Measurements from ENCODE around the gene ABHD11. TPM values are rescaled to one million over a fixed set of nuclear protein-coding genes. Genes with fewer than 3 reads are reported as not detected.

ABHD11 gene
- total and polyA plus RNA-seq, 10 donors, result 11.4 to 26.0 (median 17.8) TPM

DNA sequence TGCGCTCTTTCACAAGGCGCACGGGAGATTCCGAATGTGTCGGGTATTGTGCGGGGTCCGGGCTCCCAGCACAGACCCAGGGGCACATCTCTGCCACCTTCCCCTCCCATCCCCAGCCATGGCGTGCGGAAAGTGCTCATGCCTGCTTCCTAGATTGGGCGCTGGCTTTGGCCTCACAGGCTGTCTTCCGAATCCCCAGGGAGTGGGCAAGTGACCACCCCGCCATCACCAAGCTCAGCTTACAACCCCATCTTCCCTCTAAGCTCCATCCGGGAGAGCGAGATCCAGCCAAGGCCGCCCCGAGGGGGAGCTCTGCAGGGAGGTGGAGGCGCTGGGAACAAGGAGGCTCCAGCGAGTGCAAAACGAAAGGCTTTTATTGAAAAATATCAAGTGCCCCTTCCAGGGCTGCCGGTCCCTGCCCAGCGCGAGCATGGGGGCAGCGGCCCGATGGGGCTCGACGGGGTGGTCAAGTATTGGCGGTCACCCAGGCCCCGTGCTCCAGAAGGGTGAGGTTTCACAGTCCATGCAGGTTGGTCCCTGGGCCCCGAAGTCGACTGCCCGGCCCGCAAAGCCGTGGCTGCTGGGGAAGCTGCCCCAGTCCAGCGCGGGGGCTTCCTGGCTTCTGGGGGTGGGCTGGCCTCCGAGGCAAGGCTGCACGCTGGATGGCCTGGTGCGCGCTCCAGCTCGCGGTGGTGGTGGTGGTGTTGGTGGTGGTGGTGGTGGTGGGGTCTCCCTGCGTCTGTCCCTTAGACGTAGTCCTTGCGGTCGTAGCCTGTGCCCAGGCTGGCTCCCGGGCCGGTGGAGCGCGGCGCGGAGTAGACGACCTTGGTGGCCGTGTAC is 30.3 kb upstream of the ABHD11 start:
- Histone ChIP-seq H3K4me1 (peaks cover 0 to 25% (median 18%) of the 10 kb centered on the region in 6 donors), H3K4me3 (peak overlapping the region in 1 of 8 donors; percentile 33), H3K9me3 (no peaks in the 10 kb centered on the region), H3K27me3 (replicated peaks in 1 of 7) (peaks cover 3 to 65% (median 33%) of the 10 kb centered on the region in 7 donors), H3K36me3 (no peaks in the 10 kb centered on the region), H3K27ac (no peak overlapping the region)
- intact Hi-C loops (cut with DNase I; ENCODE audit: low total_unique reads), result no loop called here
- TF ChIP-seq POLR2AphosphoS5 (IDR thresholded peaks at IDR 0.05), result no peak
- TF ChIP-seq POLR2A (IDR thresholded peaks at IDR 0.05), result no peak
- DNase-seq, result no peak
- WGBS, 5 donors, result 23 to 45% (median 31%) methylated on average over 29 to 53 of the region's 53 CpGs

DNA sequence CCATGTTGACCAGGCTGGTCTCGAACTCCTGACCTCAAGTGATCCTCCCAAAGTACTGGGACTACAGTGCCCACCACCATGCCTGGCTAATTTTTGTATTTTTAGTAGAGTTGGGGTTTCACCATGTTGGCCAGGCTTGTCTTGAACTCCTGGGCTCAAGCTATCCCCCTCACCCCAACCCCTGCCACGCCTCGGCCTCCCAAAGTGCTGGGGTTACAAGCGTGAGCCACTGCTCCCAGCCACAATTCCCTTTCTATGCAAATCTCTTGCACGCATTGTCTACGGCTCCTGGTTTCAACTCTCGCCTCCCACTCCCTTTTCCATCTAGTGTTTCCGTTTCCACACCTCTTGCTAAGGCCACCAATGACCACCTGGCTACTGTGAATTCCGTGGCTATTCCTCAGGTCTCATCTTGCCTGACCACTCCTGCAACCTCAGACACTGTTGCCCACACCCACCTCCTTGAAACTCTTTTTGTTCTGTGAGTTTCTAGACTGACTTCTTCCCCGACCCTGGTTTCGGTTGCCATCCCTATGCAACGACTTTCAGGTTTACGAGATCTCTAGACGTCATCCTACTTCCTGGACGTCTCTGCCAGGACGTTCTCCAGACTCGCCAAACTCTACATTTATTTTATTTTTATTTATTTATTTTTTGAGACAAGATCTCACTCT is 28.1 kb upstream of the ABHD11 start:
- no peaks in the 10 kb centered on the region for H3K9me3 ChIP-seq
- peaks cover 0 to 25% (median 18%) of the 10 kb centered on the region in 6 donors for H3K4me1 ChIP-seq
- WGBS, 5 donors, result 73 to 83% (median 80%) methylated on average over 17 of the region's 17 CpGs
- no peaks in the 10 kb centered on the region for H3K36me3 ChIP-seq
- intact Hi-C loops (cut with DNase I; ENCODE audit: low total_unique reads), result no loop called here
- H3K4me3 ChIP-seq, result no peak overlapping the region
- TF ChIP-seq POLR2AphosphoS5 (IDR thresholded peaks at IDR 0.05) (no peak), POLR2A (IDR thresholded peaks at IDR 0.05) (no peak)
- TF ChIP-seq, protein P1, sequence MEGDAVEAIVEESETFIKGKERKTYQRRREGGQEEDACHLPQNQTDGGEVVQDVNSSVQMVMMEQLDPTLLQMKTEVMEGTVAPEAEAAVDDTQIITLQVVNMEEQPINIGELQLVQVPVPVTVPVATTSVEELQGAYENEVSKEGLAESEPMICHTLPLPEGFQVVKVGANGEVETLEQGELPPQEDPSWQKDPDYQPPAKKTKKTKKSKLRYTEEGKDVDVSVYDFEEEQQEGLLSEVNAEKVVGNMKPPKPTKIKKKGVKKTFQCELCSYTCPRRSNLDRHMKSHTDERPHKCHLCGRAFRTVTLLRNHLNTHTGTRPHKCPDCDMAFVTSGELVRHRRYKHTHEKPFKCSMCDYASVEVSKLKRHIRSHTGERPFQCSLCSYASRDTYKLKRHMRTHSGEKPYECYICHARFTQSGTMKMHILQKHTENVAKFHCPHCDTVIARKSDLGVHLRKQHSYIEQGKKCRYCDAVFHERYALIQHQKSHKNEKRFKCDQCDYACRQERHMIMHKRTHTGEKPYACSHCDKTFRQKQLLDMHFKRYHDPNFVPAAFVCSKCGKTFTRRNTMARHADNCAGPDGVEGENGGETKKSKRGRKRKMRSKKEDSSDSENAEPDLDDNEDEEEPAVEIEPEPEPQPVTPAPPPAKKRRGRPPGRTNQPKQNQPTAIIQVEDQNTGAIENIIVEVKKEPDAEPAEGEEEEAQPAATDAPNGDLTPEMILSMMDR (IDR thresholded peaks at IDR 0.05 in 8 of 11, conservative IDR thresholded peaks at IDR 0.05 in 3 of 11), result no peak
- DNase-seq, result no peak
- H3K27ac ChIP-seq, result no peak overlapping the region
- H3K27me3 ChIP-seq (replicated peaks in 1 of 7), result peaks cover 3 to 55% (median 33%) of the 10 kb centered on the region in 7 donors

DNA sequence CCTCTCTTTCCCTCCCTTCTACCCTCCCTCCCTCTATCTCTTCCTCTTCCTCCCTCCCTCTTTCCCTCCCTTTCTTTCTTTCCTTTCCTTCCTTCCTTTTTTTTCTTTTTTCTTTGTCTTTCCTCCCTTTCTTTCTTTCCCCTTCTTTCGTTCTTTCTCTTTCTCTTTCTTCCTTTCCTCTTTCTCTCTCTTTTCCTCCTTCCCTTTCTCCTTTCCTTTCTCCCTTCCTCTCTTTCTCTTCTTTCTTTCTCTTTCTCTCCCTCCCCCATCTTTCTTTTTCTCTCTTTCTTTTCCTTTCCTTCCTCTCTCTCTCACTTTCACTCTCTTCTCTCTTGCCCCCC is 24.0 kb upstream of the ABHD11 start:
- Histone ChIP-seq H3K36me3 (no peaks in the 10 kb centered on the region), H3K27ac (no peak overlapping the region), H3K9me3 (no peaks in the 10 kb centered on the region), H3K4me1 (no peaks in the 10 kb centered on the region), H3K27me3 (replicated peaks in 1 of 7) (peaks cover 0 to 16% (median 0%) of the 10 kb centered on the region in 7 donors), H3K4me3 (no peak overlapping the region)
- intact Hi-C loops (cut with DNase I; ENCODE audit: low total_unique reads), result no loop called here
- TF ChIP-seq POLR2AphosphoS5 (IDR thresholded peaks at IDR 0.05) (no peak), POLR2A (IDR thresholded peaks at IDR 0.05) (no peak)
- TF ChIP-seq, protein P1 (IDR thresholded peaks at IDR 0.05 in 8 of 11, conservative IDR thresholded peaks at IDR 0.05 in 3 of 11), result no peak
- no peak for DNase-seq
- WGBS, 5 donors, result 60 to 80% (median 62%) methylated on average over 1 of the region's 1 CpG

DNA sequence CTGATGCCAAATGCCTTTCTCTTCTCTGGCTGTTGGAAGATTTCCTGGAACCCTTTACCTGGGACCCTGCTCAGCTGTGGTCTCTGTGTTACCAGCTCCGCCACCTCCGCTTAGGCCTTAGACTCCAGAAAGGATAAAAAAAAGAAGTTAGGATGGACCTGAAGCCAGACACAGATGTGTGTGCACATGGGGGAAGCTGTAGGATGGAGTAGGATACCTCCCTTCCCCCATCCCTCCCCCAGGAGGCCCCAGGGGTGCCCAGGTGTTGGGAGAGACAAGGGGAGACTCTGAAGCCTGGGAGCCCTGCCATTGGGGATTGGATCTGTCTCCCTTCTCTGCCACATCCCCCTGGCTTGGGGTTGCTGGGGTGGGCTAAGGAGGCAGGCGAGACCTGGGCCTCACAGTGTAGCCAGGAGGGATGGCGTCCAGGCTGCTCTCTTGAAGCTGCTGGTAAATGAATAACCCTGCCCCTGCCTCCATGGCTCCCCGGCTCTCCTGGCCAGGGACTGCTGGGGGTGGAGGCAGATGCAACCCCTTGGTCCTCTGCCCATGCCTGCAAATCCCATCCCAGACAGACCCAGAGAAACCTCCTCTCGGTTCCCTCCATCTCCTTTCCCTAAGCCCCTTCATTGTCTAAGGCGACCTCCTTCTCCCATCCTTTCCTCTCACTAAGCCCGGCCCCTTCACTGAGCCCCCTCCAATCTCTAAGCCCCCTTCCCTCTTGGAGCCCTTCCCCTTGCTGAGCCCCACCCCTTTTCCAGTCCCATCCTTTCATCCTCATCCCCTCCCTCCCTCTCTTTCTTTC is 23.5 kb upstream of the ABHD11 start:
- Histone ChIP-seq H3K4me3 (no peak overlapping the region), H3K4me1 (no peaks in the 10 kb centered on the region), H3K27me3 (replicated peaks in 1 of 7) (peaks cover 0 to 12% (median 0%) of the 10 kb centered on the region in 7 donors), H3K27ac (no peak overlapping the region), H3K36me3 (no peaks in the 10 kb centered on the region), H3K9me3 (no peaks in the 10 kb centered on the region)
- 55 to 63% (median 59%) methylated on average over 8 of the region's 8 CpGs for WGBS, 5 donors
- intact Hi-C loops (cut with DNase I; ENCODE audit: low total_unique reads), result no loop called here
- TF ChIP-seq POLR2AphosphoS5 (IDR thresholded peaks at IDR 0.05), result no peak
- no peak for TF ChIP-seq POLR2A (IDR thresholded peaks at IDR 0.05)
- TF ChIP-seq, protein P1 (IDR thresholded peaks at IDR 0.05 in 8 of 11, conservative IDR thresholded peaks at IDR 0.05 in 3 of 11), result no peak
- no peak for DNase-seq
